GOT3 (cell line): ENCODE data around the gene C8A.

Experiments used
- DNase-seq: peaks from one replicate; lab custom pipeline; 2025; ENCODE audit warnings: mixed read lengths; lab: John Stamatoyannopoulos, UW

C8A gene

GRCh38 chr1:56927171-56927570, 72.6 kb downstream of the C8A start:
- no peak for DNase-seq

GRCh38 chr1:56927986-56928385, 73.4 kb downstream of the C8A start:
- DNase-seq = no peak

- no peak for DNase-seq
These were observed 74.9 kb downstream of the C8A start for GRCh38 chr1:56929492-56929891.

GRCh38 chr1:56931211-56931610, 76.6 kb downstream of the C8A start:
- no peak for DNase-seq

- DNase-seq = no peak
These were observed 77.1 kb downstream of the C8A start for GRCh38 chr1:56931686-56932085.

DNA sequence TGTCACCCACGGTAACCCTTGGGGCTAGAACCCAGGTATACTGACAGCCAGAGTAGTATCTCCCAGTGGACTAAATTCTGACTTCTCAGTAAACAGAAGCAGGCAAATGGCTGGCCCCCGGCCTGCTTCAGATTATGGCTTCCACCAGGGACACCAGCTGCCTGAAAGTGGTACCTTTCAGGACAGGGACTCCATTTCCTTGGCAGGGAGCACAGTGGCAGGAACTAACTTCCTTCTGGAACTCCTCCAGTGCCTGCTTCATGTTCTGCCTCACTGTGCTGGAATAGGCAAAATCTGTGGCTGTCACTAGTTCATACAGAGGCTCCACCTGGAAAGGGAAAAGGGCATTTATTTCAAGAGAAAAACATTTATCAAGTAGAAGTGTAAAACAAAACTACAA, 78.6 kb downstream of the C8A start:
- no peak for DNase-seq

- no peak for DNase-seq
These were observed 79.0 kb downstream of the C8A start for GRCh38 chr1:56933606-56934005.

DNA sequence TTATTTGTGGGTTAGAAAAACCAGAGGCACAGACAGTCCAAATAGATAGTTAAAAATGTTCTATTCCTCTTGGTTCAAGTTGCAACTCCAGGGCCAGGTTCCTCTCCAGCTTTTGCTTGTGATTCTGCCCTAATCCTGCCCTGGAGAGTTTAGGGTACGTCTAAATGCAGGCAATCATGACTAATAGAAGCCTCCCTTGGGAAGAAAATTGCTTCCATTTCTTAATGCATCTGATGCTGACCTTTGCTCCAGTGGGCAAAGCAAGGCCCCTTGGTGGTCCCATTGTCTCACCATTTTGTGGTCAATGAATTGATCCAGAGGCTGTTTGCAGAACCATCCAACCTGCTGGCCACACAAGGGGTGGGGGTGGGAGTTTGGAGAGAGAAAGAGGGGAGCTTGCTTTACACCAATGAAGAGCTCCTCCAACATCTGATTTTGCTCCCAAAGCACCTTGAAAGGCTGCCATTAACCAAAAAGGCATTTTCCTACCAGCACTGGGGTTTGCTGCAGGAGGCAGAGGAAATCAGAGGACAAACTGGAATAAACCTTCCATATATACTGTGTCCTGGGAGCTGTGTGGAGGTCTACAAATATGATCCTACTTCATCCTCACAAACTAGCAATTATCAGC, 79.9 kb downstream of the C8A start:
- no peak for DNase-seq

DNA sequence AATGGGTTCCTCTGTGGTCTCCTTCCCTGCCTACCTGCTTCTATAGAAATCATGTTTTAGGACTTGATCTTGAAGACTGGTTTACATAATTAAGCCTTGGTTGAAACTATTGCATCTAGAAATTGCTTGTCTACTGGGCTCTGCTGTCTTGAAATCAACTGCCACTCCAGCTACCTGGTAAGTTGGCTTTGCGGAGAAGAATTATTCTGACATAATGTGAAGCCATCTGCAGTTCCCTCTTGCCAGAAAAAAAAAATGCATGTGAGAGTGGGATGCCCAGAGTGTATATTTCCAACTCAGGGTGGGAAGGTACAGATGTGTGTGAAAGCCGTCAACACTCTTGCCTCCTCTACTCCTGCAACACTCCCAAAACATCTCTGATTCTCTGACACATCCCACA, 84.0 kb downstream of the C8A start:
- no peak for DNase-seq

DNA sequence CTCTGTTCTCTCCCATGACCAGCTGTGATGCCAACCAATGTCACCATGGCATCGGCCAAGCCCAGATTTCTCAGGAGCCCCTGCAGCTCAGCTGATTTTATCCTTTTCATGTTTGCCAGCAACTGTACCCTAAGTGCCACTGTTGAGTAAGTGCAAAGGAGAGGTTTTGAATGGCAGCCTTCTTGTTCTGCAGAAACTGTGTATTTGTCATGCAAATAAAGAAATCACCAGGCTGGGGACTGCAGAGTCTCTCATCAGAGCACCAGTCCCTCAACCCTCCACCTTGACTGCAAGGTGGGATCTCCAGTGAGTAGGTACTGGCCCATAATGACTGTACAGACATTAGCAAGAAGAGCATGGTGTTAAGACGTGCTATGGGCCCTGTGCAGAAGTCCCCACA, 84.6 kb downstream of the C8A start:
- DNase-seq = no peak

DNA sequence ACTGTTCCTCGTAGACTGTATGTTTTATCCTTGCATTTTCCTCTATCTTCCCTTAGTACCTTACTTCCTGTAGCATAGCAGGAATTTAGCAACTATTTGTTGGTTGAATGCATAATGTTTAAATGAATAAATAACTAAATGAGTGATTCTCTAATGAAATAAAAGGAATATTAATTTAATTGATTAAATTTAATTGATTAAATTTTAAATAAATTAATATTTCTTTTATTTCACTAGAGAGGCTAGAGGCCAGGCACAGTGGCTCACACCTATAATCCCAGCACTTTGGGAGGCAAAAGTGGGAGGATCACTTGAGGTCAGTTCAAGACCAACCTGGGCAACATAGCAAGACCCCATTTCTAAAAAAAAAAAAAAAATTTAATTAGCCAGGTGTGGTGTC, 85.4 kb downstream of the C8A start:
- DNase-seq = no peak

GRCh38 chr1:56948403-56949023, 93.9 kb downstream of the C8A start:
- no peak for DNase-seq

GRCh38 chr1:56952501-56952900, 97.9 kb downstream of the C8A start:
- no peak for DNase-seq

GRCh38 chr1:56953386-56953785, 98.8 kb downstream of the C8A start:
- no peak for DNase-seq

- DNase-seq = no peak
These were observed 100.1 kb downstream of the C8A start for GRCh38 chr1:56954664-56955063.

DNA sequence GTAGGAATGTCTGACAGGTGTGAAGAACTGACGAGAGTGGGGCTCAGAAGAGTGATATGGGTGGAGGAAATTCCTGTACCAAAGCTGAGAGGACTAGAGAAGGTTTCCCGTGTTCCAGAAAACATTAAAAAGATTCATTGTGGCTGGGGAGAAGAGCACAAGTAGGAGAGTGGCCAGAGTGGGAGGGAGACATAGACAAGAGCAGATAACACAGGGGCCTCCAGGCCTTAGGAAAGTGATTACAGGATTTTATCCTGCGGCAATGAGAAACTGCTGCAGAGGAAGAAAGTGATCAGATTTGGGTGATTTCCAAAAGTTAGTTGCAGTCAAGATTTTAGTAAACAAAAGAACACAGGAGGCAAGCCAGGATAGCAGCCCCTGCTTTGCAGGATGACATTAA, 103.3 kb downstream of the C8A start:
- DNase-seq = no peak

DNA sequence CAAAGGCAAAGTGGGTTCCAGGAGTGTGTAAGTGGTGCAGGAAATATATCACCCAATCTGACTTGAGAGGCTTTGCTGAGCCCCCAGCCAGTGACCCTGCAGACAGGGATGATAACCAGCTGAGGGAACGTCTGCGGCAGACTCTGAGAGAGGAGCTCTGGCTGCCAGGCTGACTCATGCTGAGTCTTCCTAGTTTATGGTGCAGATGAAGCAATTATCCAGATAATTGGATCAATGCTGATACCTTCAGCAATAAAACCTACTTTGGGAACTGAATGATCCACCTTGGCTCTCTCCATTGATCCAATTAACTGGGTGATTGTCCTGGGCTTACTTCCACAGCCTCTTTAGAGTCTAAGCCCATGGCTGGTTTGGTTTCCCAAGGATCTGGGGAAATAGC, 103.9 kb downstream of the C8A start:
- no peak for DNase-seq

GRCh38 chr1:56961426-56961825, 106.8 kb downstream of the C8A start:
- no peak for DNase-seq

- DNase-seq = no peak
These were observed 109.1 kb downstream of the C8A start for GRCh38 chr1:56963667-56964066.

DNA sequence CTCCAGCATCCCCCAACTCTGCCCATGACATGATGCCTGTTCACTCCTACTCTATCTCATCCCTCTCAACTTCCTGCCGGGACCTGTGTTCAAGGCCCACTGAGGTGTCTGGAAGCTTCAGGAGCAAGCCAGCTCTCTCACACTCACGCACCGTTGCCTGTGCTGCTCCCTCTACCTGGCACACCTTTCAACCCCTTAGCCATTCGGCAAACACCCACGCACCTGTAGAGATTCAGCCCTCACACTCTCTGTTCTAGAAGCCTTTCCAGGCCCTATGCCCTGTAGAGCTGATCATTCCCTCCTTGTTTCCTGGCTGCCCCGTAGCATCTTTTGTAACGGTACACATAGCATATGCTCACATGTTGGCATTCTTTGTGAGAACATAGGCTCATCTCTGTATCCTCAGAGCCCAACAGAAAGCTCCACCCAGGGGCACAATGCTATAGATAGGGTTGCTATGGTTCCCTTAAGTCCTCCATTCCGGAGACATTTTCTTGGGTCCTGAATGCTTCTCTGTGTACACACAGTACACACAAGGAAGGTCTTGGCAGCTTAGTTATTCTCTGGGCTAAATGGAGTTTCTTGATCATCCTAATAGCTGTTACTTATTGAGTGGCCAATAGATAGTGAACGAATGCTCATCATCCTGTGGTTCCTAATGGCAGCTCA, 109.9 kb downstream of the C8A start:
- DNase-seq = no peak

- DNase-seq = no peak
These were observed 110.6 kb downstream of the C8A start for GRCh38 chr1:56965191-56965590.

DNA sequence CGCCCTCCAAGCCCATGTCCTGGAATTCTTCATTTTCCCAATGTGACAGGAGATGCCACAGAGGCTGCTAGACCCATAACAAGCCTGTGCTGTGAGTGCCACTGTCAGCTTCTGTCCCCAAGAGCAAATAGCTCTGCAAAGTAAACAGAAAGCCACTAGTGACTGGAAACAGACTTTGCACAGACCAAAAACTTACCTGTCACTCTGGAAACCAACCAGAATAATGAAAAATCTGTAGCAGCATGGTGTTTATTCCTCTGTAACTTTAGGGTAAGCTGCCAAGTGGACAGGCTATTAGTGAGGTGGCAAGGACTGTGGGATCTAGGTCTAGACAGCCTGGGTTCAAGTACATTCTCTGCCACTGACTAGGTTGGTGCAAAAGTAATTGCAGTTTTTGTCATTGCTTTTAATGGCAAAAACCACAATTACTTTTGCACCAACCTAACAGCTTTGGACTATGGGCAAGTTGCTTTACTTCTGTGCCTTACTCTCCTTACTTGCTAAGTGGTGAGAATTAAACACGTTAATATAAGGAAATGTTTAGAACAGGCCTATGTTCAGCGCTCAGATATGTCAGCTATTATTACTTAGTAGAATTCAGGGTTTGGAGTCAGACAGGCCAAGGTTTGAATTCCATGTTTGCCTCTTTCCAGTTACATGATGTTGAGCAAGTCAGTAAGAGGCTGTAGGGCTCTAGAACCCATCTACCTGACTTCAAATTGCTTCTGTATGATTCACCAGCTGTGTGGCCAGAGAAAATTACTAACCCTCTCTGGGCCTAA, 111.5 kb downstream of the C8A start, which contains the start of gene C8B:
C8B (minus strand) TSS at position 100 of the 782 bp plus-strand sequence; CDS start at position 33, 67 bp downstream.
- DNase-seq = no peak

- no peak for DNase-seq
These were observed 112.1 kb downstream of the C8A start for GRCh38 chr1:56966698-56966999.
